ENCODE measurements around the gene CLDND2. TPM values are rescaled to one million over a fixed set of nuclear protein-coding genes. Genes with fewer than 3 reads are reported as not detected.

Gene CLDND2
- total RNA-seq, 4 donors from 2014 or later = not detected

- in situ Hi-C loops (cut with MboI; ENCODE audit: low pct_ligation_motif_present in 1 of 4, low pct_unique_long_range_greater_than_20kb in 1 of 4, low sequenced_read_pairs in 3 of 4) (no loop called here), intact Hi-C loops (cut with DNase I; ENCODE audit: low total_unique reads) (no loop called here)
- H3K27ac ChIP-seq = no peak overlapping the region
- no peak overlapping the region for H3K4me3 ChIP-seq
- H3K27me3 ChIP-seq = no peaks in the 10 kb centered on the region
- DNase-seq = no peak
- H3K36me3 ChIP-seq = no peaks in the 10 kb centered on the region
- TF ChIP-seq, protein P1, sequence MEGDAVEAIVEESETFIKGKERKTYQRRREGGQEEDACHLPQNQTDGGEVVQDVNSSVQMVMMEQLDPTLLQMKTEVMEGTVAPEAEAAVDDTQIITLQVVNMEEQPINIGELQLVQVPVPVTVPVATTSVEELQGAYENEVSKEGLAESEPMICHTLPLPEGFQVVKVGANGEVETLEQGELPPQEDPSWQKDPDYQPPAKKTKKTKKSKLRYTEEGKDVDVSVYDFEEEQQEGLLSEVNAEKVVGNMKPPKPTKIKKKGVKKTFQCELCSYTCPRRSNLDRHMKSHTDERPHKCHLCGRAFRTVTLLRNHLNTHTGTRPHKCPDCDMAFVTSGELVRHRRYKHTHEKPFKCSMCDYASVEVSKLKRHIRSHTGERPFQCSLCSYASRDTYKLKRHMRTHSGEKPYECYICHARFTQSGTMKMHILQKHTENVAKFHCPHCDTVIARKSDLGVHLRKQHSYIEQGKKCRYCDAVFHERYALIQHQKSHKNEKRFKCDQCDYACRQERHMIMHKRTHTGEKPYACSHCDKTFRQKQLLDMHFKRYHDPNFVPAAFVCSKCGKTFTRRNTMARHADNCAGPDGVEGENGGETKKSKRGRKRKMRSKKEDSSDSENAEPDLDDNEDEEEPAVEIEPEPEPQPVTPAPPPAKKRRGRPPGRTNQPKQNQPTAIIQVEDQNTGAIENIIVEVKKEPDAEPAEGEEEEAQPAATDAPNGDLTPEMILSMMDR (IDR thresholded peaks at IDR 0.05) = no peak
- TF ChIP-seq POLR2AphosphoS5 (IDR thresholded peaks at IDR 0.05) = no peak
- no peak for TF ChIP-seq POLR2A (IDR thresholded peaks at IDR 0.05)
- TF ChIP-seq EP300 (IDR thresholded peaks at IDR 0.05; ENCODE audit: low read depth) = no peak
- 90 to 100% methylated on average over 1 of the region's 1 CpG for WGBS, 2 donors (ENCODE audit: low coverage in 1 of 2)
- H3K4me1 ChIP-seq = peaks cover 3 to 16% (median 10%) of the 10 kb centered on the region in 4 donors
- no peaks in the 10 kb centered on the region for H3K9me3 ChIP-seq
Observed at GRCh38 chr19:51392701-51393100, 23.9 kb upstream of the CLDND2 start.

GRCh38 chr19:51391073-51391611, 22.3 kb upstream of the CLDND2 start:
- peaks cover 3 to 16% (median 10%) of the 10 kb centered on the region in 4 donors for H3K4me1 ChIP-seq
- in situ Hi-C loops (cut with MboI; ENCODE audit: low pct_ligation_motif_present in 1 of 4, low pct_unique_long_range_greater_than_20kb in 1 of 4, low sequenced_read_pairs in 3 of 4) = no loop called here
- no peaks in the 10 kb centered on the region for H3K9me3 ChIP-seq
- H3K4me3 ChIP-seq = no peak overlapping the region
- 65 to 81% methylated on average over 5 to 8 of the region's 8 CpGs for WGBS, 2 donors (ENCODE audit: low coverage in 1 of 2)
- no peaks in the 10 kb centered on the region for H3K36me3 ChIP-seq
- no peaks in the 10 kb centered on the region for H3K27me3 ChIP-seq
- no peak for DNase-seq
- intact Hi-C loops (cut with DNase I; ENCODE audit: low total_unique reads) = no loop called here
- no peak overlapping the region for H3K27ac ChIP-seq
- TF ChIP-seq EP300 (IDR thresholded peaks at IDR 0.05; ENCODE audit: low read depth) (no peak), POLR2AphosphoS5 (IDR thresholded peaks at IDR 0.05) (no peak), POLR2A (IDR thresholded peaks at IDR 0.05) (no peak)
- TF ChIP-seq, protein P1 (IDR thresholded peaks at IDR 0.05) = no peak

- in situ Hi-C loops (cut with MboI; ENCODE audit: low pct_ligation_motif_present in 1 of 4, low pct_unique_long_range_greater_than_20kb in 1 of 4, low sequenced_read_pairs in 3 of 4) = no loop called here
- 88% methylated on average over 14 of the region's 14 CpGs; no CpG with 5 or more reads in 1 of the 2 donors for whole genome bisulfite sequencing, 2 donors (ENCODE audit: low coverage in 1 of 2)
Observed at GRCh38 chr19:51389143-51389542, 20.3 kb upstream of the CLDND2 start.

GRCh38 chr19:51387924-51388389, 19.2 kb upstream of the CLDND2 start, which contains the start of gene LIM2:
TSS of gene LIM2 (minus strand) at chr19:51387974. CDS start at chr19:51387443, 531 bp downstream.
- no peak within 1 kb of the TSS for H3K27ac ChIP-seq

More at GRCh38 chr19:51389143-51389542, 20.3 kb upstream of the CLDND2 start:
- peaks cover 0 to 6% (median 4%) of the 10 kb centered on the region in 4 donors for H3K4me1 ChIP-seq
- H3K36me3 ChIP-seq = no peaks in the 10 kb centered on the region
- intact Hi-C loops (cut with DNase I; ENCODE audit: low total_unique reads) = no loop called here
- no peak overlapping the region for H3K4me3 ChIP-seq
- DNase-seq = no peak
- H3K27ac ChIP-seq = no peak overlapping the region
- TF ChIP-seq POLR2AphosphoS5 (IDR thresholded peaks at IDR 0.05) = no peak
- TF ChIP-seq POLR2A (IDR thresholded peaks at IDR 0.05) = no peak
- TF ChIP-seq, protein P1 (IDR thresholded peaks at IDR 0.05) = no peak
- TF ChIP-seq EP300 (IDR thresholded peaks at IDR 0.05; ENCODE audit: low read depth) = no peak
- no peaks in the 10 kb centered on the region for H3K9me3 ChIP-seq
- H3K27me3 ChIP-seq = no peaks in the 10 kb centered on the region

More at GRCh38 chr19:51387924-51388389, 19.2 kb upstream of the CLDND2 start, which contains the start of gene LIM2:
- Histone ChIP-seq H3K9me3 (no peaks in the 10 kb centered on the region), H3K27me3 (no peaks in the 10 kb centered on the region), H3K4me1 (no peaks in the 10 kb centered on the region), H3K36me3 (no peaks in the 10 kb centered on the region), H3K4me3 (no peak within 1 kb of the TSS)
- TF ChIP-seq POLR2A (IDR thresholded peaks at IDR 0.05) (no peak), EP300 (IDR thresholded peaks at IDR 0.05; ENCODE audit: low read depth) (no peak), POLR2AphosphoS5 (IDR thresholded peaks at IDR 0.05) (no peak)
- TF ChIP-seq, protein P1 (IDR thresholded peaks at IDR 0.05) = no peak
- in situ Hi-C loops (cut with MboI; ENCODE audit: low pct_ligation_motif_present in 1 of 4, low pct_unique_long_range_greater_than_20kb in 1 of 4, low sequenced_read_pairs in 3 of 4) = no loop called here
- WGBS, 2 donors (ENCODE audit: low coverage in 1 of 2) = 20 to 81% methylated on average over 1 to 15 of the region's 15 CpGs
- DNase-seq = no peak
- intact Hi-C loops (cut with DNase I; ENCODE audit: low total_unique reads) = no loop called here

Measured in transverse colon (tissue), 4 donors.